ENCODE results near the gene TRIM25. TPM values are rescaled to one million over a fixed set of nuclear protein-coding genes. Genes with fewer than 3 reads are reported as not detected.
"Not testable (repeated sequence)": the region's sequence is repeated elsewhere in the genome, so short reads cannot be mapped to it uniquely, and the experiment has no call there.

Gene TRIM25
- total RNA-seq, 4 donors from 2014 or later, result 25.4 to 38.6 (median 34.6) TPM

DNA sequence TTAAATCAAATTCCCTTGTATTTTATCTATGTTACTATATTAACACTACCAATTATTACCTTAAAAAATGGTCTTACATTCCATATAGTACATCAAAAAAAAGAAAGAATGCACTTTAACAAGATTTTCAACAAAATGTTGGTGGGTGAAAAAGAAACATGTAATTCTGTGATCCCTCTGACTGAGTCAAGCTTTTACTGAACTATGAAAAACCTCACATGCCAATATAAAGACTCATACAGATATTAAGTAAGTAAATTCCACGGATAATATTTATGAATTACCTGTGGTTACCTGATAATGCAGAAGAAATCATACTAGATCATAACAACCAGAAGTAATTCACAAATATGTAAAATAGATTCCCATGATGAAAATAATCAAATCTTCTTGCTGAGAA is 34.6 kb upstream of the TRIM25 start:
- Histone ChIP-seq H3K4me3 (no peak overlapping the region), H3K27me3 (no peaks in the 10 kb centered on the region), H3K9me3 (no peaks in the 10 kb centered on the region), H3K36me3 (peaks cover 0 to 83% (median 23%) of the 10 kb centered on the region in 3 donors), H3K27ac (no peak overlapping the region), H3K4me1 (no peaks in the 10 kb centered on the region)
- no peak for DNase-seq
- TF ChIP-seq, protein P1, sequence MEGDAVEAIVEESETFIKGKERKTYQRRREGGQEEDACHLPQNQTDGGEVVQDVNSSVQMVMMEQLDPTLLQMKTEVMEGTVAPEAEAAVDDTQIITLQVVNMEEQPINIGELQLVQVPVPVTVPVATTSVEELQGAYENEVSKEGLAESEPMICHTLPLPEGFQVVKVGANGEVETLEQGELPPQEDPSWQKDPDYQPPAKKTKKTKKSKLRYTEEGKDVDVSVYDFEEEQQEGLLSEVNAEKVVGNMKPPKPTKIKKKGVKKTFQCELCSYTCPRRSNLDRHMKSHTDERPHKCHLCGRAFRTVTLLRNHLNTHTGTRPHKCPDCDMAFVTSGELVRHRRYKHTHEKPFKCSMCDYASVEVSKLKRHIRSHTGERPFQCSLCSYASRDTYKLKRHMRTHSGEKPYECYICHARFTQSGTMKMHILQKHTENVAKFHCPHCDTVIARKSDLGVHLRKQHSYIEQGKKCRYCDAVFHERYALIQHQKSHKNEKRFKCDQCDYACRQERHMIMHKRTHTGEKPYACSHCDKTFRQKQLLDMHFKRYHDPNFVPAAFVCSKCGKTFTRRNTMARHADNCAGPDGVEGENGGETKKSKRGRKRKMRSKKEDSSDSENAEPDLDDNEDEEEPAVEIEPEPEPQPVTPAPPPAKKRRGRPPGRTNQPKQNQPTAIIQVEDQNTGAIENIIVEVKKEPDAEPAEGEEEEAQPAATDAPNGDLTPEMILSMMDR (IDR thresholded peaks at IDR 0.05), result no peak
- no peak for TF ChIP-seq POLR2A (IDR thresholded peaks at IDR 0.05)
- intact Hi-C loops (cut with DNase I), result loop anchor here (10.0 kb wide), 1 partner anchor 54 kb away; no protein-coding TSS in a partner anchor
- WGBS, 2 donors, result 88 to 96% methylated on average over 1 of the region's 1 CpG

DNA sequence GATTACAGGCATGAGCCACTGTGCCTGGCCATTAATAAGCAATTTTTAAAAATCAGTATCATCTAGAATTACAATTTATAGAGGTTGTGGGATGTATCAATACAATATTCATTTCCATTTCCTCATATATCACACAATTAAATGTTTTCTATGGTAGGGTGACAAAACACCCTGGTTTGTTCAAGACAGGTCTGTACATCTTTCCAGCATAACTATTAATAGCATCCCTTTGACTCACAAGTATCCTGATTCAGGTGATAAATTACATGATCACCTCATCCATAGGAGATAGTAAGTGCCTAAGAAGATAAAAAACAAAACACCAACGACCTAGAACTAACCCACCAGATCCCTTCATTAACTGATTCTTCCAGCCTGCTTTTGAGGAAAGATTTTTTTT is 33.9 kb upstream of the TRIM25 start:
- H3K27ac ChIP-seq, result no peak overlapping the region
- no peak overlapping the region for H3K4me3 ChIP-seq
- peaks cover 0 to 90% (median 23%) of the 10 kb centered on the region in 3 donors for H3K36me3 ChIP-seq
- intact Hi-C loops (cut with DNase I), result loop anchor here (10.0 kb wide), 1 partner anchor 53 kb away; no protein-coding TSS in a partner anchor
- TF ChIP-seq, protein P1 (IDR thresholded peaks at IDR 0.05), result no peak
- no peak for TF ChIP-seq POLR2A (IDR thresholded peaks at IDR 0.05)
- H3K4me1 ChIP-seq, result no peaks in the 10 kb centered on the region
- no peaks in the 10 kb centered on the region for H3K27me3 ChIP-seq
- WGBS, 2 donors, result 46 to 57% methylated on average over 1 of the region's 1 CpG
- DNase-seq, result no peak
- no peaks in the 10 kb centered on the region for H3K9me3 ChIP-seq

DNA sequence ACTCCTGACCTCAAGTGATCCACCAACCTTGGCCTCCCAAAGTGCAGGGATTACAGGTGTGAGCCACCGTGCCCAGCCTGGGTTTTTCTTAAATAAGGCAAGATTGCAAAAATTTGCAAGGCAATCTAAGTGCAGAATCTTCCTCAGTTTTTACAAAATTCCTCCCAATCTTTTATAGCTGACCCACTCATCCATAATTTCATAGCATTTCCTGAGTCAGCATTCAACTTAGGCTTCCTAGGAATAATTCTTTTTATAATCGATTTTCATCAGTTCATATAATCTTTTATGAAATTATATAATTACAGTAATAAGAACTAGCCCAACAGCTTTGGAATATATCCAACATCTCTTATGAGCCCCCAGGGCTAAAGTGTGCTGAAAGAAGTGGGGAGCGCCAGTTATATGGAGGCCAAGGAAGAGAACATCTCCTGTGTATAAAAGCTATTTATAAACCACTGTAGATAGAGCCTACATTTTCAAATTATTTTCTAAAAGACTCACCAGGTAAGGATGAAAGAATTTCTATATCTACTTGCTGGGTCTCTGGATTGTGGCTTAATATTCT is 32.2 kb upstream of the TRIM25 start:
- H3K27me3 ChIP-seq, result no peaks in the 10 kb centered on the region
- peaks cover 6 to 98% (median 23%) of the 10 kb centered on the region in 3 donors for H3K36me3 ChIP-seq
- intact Hi-C loops (cut with DNase I), result loop anchor here (10.0 kb wide), 1 partner anchor 51 kb away; no protein-coding TSS in a partner anchor
- WGBS, 2 donors, result 87 to 88% methylated on average over 3 of the region's 3 CpGs
- no peak for DNase-seq
- no peaks in the 10 kb centered on the region for H3K4me1 ChIP-seq
- no peak overlapping the region for H3K27ac ChIP-seq
- H3K4me3 ChIP-seq, result no peak overlapping the region
- TF ChIP-seq POLR2A (IDR thresholded peaks at IDR 0.05), result no peak
- TF ChIP-seq, protein P1 (IDR thresholded peaks at IDR 0.05), result no peak
- no peaks in the 10 kb centered on the region for H3K9me3 ChIP-seq

DNA sequence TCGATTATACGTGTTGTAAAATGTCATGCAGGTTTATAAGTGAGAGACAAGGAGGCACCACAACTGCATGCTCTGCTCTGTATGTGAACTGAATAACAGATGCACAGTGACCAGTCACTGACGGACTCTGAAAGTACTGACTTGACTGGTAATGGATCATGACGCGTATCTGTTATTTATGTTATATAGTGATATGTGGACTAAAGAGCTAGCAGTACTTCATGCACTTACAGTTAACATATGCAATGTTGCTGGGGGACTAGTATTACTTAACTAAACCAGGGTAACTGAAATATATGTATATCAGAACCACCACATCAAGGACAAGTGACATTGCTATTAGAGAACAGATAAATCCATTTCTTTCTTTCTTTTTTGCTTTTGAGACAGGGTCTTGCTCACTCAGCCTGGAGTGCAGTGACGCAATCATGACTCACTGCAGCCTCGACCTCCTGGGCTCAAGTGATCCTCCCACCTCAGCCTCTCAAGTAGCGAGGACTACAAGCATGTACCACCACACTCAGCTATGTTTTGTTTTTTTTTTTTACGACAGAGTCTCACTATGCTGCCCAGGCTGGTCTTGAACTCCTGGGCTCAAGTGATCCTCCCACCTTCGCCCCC is 29.8 kb upstream of the TRIM25 start:
- H3K9me3 ChIP-seq, result no peaks in the 10 kb centered on the region
- no peak for DNase-seq
- H3K27me3 ChIP-seq, result no peaks in the 10 kb centered on the region
- H3K36me3 ChIP-seq, result peaks cover 6 to 97% (median 17%) of the 10 kb centered on the region in 3 donors
- no peak overlapping the region for H3K27ac ChIP-seq
- no peak for TF ChIP-seq POLR2A (IDR thresholded peaks at IDR 0.05)
- TF ChIP-seq, protein P1 (IDR thresholded peaks at IDR 0.05), result no peak
- intact Hi-C loops (cut with DNase I), result loop anchor here (5.0 to 10.0 kb wide), 2 partner anchors 49 to 126 kb away; no protein-coding TSS in a partner anchor
- no peak overlapping the region for H3K4me3 ChIP-seq
- WGBS, 2 donors, result 88 to 90% methylated on average over 10 of the region's 10 CpGs
- peaks cover 0 to 7% (median 0%) of the 10 kb centered on the region in 3 donors for H3K4me1 ChIP-seq

DNA sequence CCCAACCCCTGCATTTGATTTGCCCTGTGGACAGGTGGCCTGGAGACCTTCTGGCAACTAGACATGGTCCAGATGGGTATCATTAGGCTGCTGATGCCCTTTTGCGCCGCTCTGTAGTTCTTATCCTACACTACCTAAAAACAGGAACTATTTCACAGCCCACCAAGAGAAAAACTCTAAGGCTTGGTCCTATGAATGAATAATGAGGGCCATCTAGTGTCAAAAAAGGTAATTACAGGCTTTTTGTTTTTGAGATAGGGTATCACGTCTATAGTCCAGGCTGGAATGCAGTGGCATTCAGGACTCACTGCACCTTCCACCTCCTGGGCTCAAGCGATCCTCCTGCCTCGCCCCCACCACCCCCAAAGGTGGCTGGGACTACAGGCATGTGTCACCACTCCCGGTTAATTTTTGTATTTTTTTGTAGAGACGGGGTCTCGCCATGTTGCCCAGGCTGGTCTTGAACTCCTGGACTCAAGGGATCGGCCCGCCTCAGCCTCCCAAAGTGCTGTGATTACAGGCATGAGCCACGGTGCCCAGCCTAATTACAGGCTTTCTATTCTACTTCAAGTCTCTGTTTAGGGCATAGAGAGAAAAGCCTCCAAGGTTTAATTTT is 26.1 kb upstream of the TRIM25 start:
- Histone ChIP-seq H3K4me3 (no peak overlapping the region), H3K9me3 (no peaks in the 10 kb centered on the region), H3K36me3 (peaks cover 6 to 97% (median 7%) of the 10 kb centered on the region in 3 donors), H3K27ac (peak overlapping the region in 1 of 4 donors; percentile 2), H3K4me1 (peaks cover 7 to 28% (median 17%) of the 10 kb centered on the region in 3 donors), H3K27me3 (no peaks in the 10 kb centered on the region)
- 30 to 45% methylated on average over 7 to 11 of the region's 11 CpGs for WGBS, 2 donors
- DNase-seq, result no peak
- no peak for TF ChIP-seq POLR2A (IDR thresholded peaks at IDR 0.05)
- TF ChIP-seq, protein P1 (IDR thresholded peaks at IDR 0.05), result peak; percentile 51 to 74 (median 67)
- intact Hi-C loops (cut with DNase I), result loop anchor here (5.0 to 10.0 kb wide), 2 partner anchors 45 to 123 kb away; no protein-coding TSS in a partner anchor

DNA sequence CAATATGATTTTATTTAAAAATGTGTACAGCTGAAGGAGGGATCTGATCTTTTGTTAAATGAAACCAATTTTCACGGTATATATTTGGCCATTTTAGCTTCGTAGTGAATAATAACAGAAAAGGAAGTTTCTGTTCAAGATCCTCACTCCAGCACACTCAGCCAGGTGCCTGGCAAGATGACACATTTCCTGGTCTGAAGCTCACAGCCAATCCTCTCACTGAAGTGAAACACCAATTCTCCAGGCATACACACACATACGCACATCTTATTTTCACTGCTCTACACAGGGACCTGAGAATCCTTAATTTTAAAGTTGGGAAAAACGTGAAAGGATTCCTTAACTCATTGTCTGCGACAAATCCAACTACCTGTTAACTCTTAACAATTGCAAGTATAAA is 24.4 kb upstream of the TRIM25 start:
- Histone ChIP-seq H3K27ac (peak overlapping the region in 2 of 4 donors; percentile 30 to 69), H3K36me3 (peaks cover 4 to 95% (median 6%) of the 10 kb centered on the region in 3 donors), H3K4me1 (peaks cover 7 to 28% (median 17%) of the 10 kb centered on the region in 3 donors)
- intact Hi-C loops (cut with DNase I); H3K4me3 ChIP-seq; DNase-seq; H3K27me3 ChIP-seq; H3K9me3 ChIP-seq: not testable (repeated sequence)
- WGBS, 2 donors, result 64 to 73% methylated on average over 5 of the region's 5 CpGs
